Thoracic aorta (tissue), 2 donors: ENCODE data around the gene C10orf90. TPM values are rescaled to one million over a fixed set of nuclear protein-coding genes. Genes with fewer than 3 reads are reported as not detected.

Experiments used
- ATAC-seq: fragments of 150-250 bp; one replicate; pipeline ENCODE4 v1.8.0; 2017; ENCODE audit warnings: low read depth; ENCODE audit not compliant: insufficient number of reproducible peaks, low FRiP score
- DNase-seq: peaks from one replicate; pipeline ENCODE4 v3.0.0-alpha.2; 2020; ENCODE audit warnings: low spot score
- H3K27ac ChIP-seq, 2 donors: fragments of 200-600 bp; sonication (generic); 1 replicate in 1 of 2; 2 replicates in 1 of 2; pipeline ENCODE4 v1.5.1; 2016; ENCODE audit warnings: mild to moderate bottlenecking in 2 of 2, moderate library complexity in 2 of 2
- H3K27me3 ChIP-seq: fragments of 200-600 bp; sonication (generic); replicated peaks from 2 replicates; pipeline ENCODE4 v1.6.0; 2016; ENCODE audit warnings: mild to moderate bottlenecking; ENCODE audit not compliant: insufficient read depth
- H3K36me3 ChIP-seq: fragments of 200-600 bp; sonication (generic); one replicate; pipeline ENCODE4 v1.5.1; 2016
- H3K4me1 ChIP-seq, 2 donors: fragments of 200-600 bp; sonication (generic); 1 replicate in 1 of 2; 2 replicates in 1 of 2; pipeline versions ENCODE4 v1.5.1 to v1.6.0; 2016; ENCODE audit warnings: low read depth in 2 of 2, mild to moderate bottlenecking in 1 of 2; ENCODE audit not compliant: control insufficient read depth in 1 of 2
- H3K4me3 ChIP-seq: fragments of 200-600 bp; sonication (generic); 2 replicates; pipeline ENCODE4 v1.5.1; 2016; ENCODE audit warnings: mild to moderate bottlenecking
- H3K9me3 ChIP-seq: fragments of 200-600 bp; sonication (generic); 2 replicates; pipeline ENCODE4 v1.5.1; 2016
- CTCF ChIP-seq: fragments of 200-600 bp; sonication (generic); IDR thresholded peaks from one replicate; pipeline ENCODE4 v1.5.1; 2019; ENCODE audit warnings: antibody characterized with exemption
- total RNA-seq, 2 donors: library from RNA; depleted of rRNA; stranded (reverse); fragments of >200 nt; gene quantifications; one replicate each; pipeline versions ENCODE4 v1.1.0 to v1.2.3, GENCODE V29; 2016

C10orf90 gene
- total RNA-seq, 2 donors from 2014 or later: not detected

DNA sequence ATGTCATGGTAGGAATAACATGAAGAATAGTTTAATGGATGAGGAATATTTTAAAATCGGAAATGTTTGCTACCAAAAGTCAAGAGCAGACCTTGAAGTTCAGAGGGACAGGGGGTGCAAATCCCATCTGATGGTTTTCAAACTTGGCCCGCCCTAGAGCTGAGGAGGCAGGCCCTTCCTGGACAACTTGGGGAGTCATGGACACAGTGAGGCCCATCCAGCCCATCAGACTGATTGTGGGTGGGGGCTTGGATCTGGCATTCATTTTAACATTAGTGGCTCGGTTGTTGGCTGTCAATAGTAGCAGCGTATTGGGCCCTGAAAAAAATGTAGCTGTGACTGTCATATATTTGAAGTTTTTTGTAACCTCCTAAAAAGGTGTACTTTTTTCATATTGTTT is 2.0 kb downstream of the C10orf90 start:
- no peak for DNase-seq
- Histone ChIP-seq H3K9me3 (no peaks in the 10 kb centered on the region), H3K36me3 (no peaks in the 10 kb centered on the region), H3K27ac (no peak overlapping the region), H3K4me1 (no peaks in the 10 kb centered on the region), H3K4me3 (no peak overlapping the region), H3K27me3 (no peaks in the 10 kb centered on the region)
- no peak for ATAC-seq
- no peak for TF ChIP-seq CTCF

DNA sequence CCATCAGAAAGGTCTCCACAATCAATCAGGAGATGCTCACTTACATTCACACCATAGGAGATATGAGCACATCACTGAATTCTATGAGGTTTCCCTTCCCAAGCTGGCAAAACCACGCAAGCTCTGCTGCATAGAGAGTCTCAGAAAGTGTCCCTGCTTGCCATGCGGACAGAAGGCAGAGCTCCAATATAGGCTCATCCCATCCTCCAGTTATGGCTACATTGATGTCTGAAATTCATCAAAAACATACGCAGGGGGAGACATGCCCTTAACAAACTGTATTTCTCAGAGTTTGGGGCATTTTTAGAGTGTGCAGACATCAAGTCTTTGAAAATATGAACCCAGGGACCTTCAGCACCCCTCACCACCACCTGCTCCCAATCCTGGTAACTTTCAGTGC is 2.9 kb downstream of the C10orf90 start:
- H3K4me3 ChIP-seq: no peak overlapping the region
- no peak overlapping the region for H3K27ac ChIP-seq
- H3K36me3 ChIP-seq: no peaks in the 10 kb centered on the region
- no peak for TF ChIP-seq CTCF
- H3K27me3 ChIP-seq: no peaks in the 10 kb centered on the region
- DNase-seq (no peak), ATAC-seq (no peak)
- H3K9me3 ChIP-seq: no peaks in the 10 kb centered on the region
- no peaks in the 10 kb centered on the region for H3K4me1 ChIP-seq

DNA sequence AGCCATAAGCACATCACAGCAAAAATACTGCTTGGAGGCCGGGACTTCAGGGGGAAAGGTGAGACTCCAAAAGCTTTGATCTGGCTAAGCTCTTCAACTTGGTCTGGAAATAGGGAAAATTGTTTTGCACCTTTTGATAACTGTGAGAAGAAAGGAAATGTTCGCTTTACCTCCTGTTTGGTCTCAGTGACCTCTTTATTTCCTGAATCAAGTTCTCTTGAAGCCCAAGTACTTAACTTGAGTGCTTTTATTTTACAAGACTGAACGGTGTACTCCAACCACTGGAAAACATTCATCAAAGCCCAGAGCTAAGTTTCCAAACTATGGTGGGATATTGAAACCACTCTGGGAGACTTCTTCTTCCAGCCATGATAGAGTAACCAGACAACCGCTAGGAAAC is 5.3 kb downstream of the C10orf90 start:
- ATAC-seq (no peak), DNase-seq (no peak)
- H3K4me1 ChIP-seq: no peaks in the 10 kb centered on the region
- H3K9me3 ChIP-seq: no peaks in the 10 kb centered on the region
- H3K27ac ChIP-seq: no peak overlapping the region
- H3K36me3 ChIP-seq: no peaks in the 10 kb centered on the region
- TF ChIP-seq CTCF: no peak
- H3K27me3 ChIP-seq: no peaks in the 10 kb centered on the region
- no peak overlapping the region for H3K4me3 ChIP-seq

DNA sequence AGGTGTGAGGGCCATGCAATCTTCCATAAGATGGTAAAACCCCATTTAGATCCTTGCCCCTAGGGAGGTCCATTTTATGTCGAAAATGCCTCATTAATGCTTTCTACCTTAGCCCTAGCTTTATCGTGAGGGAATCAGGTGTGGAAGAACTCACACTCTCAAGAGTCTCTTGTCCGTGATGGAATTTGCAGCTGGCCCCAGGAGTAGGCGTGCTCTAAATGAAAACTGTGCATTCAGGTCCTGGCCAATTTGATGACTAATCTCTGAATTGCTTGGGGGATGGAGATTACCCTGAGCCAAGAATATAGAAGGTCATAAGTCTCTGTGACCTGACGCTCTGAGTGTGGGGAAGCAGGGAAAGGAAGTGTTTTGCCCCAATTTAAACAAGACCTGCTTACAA is 6.6 kb downstream of the C10orf90 start:
- no peak for TF ChIP-seq CTCF
- no peaks in the 10 kb centered on the region for H3K4me1 ChIP-seq
- DNase-seq (no peak), ATAC-seq (no peak)
- H3K27me3 ChIP-seq: no peaks in the 10 kb centered on the region
- no peaks in the 10 kb centered on the region for H3K36me3 ChIP-seq
- no peak overlapping the region for H3K27ac ChIP-seq
- no peaks in the 10 kb centered on the region for H3K9me3 ChIP-seq
- no peak overlapping the region for H3K4me3 ChIP-seq

- Histone ChIP-seq H3K36me3 (no peaks in the 10 kb centered on the region), H3K27me3 (no peaks in the 10 kb centered on the region), H3K4me1 (no peaks in the 10 kb centered on the region), H3K27ac (no peak overlapping the region), H3K4me3 (no peak overlapping the region), H3K9me3 (no peaks in the 10 kb centered on the region)
- ATAC-seq (no peak), DNase-seq (no peak)
- TF ChIP-seq CTCF: no peak
Observed at GRCh38 chr10:126663328-126663727, 7.2 kb downstream of the C10orf90 start.
